HEK293 (cell line): Measurements from ENCODE around the gene DISC1.
A peak's percentile ranks its signal among the peaks of the same experiment; 100 is the strongest.
"Not testable (repeated sequence)": the region's sequence is repeated elsewhere in the genome, so short reads cannot be mapped to it uniquely, and the experiment has no call there.

Source experiments
- CTCF ChIA-PET: fragments of 350-600 bp; formaldehyde crosslinking; extraction: SDS; loops from one replicate; lab custom pipeline; 2021; ENCODE audit warnings: antibody characterized with exemption; lab: Yijun Ruan, JAX
- POLR2A ChIA-PET: fragments of 300-600 bp; formaldehyde crosslinking; extraction: SDS; loops from one replicate; lab custom pipeline; 2020; ENCODE audit warnings: antibody characterized with exemption, inconsistent platforms; lab: Yijun Ruan, JAX
- H3K27ac ChIP-seq: fragments of 200-500 bp; sonication (Bioruptor generic); 2 replicates; pipeline ENCODE4 v1.5.1; 2014; ENCODE audit warnings: low read depth, low read length, control low read depth, inconsistent platforms; ENCODE audit errors: extremely low read depth
- H3K36me3 ChIP-seq, 2 experiments: fragments of 200-500 bp in 1 of 2; sonication (Bioruptor generic) in 1 of 2; 1 replicate in 1 of 2; 2 replicates in 1 of 2; pipeline ENCODE4 v1.5.1; 2014 to 2017; ENCODE audit warnings: inconsistent platforms in 2 of 2, low read length in 2 of 2; ENCODE audit not compliant: control insufficient read depth in 2 of 2, insufficient read depth in 1 of 2
- H3K4me1 ChIP-seq: fragments of 200-500 bp; sonication (Bioruptor generic); 2 replicates; pipeline ENCODE4 v1.5.1; 2014; ENCODE audit warnings: mild to moderate bottlenecking, low read length, inconsistent platforms; ENCODE audit not compliant: control insufficient read depth, insufficient read depth
- H3K4me3 ChIP-seq: 2 replicates; pipeline ENCODE4 v1.5.1; 2011; ENCODE audit warnings: low read depth, mild to moderate bottlenecking, control low read depth, low read length, moderate library complexity
- H3K9me3 ChIP-seq: fragments of 200-500 bp; sonication (Bioruptor generic); 2 replicates; pipeline ENCODE4 v1.5.1; 2014; ENCODE audit warnings: low read depth, low read length, inconsistent platforms; ENCODE audit not compliant: control insufficient read depth, insufficient read depth
- EGR2 ChIP-seq: fragments of 450-650 bp; formaldehyde crosslinking; IDR thresholded peaks from 2 replicates; pipeline ENCODE4 v1.5.1; 2016; ENCODE audit warnings: low read depth, missing biosample characterization, missing genetic modification characterization
- GLIS1 ChIP-seq: fragments of 450-650 bp; formaldehyde crosslinking; IDR thresholded peaks from 2 replicates; pipeline ENCODE4 v1.5.1; 2016; ENCODE audit warnings: missing biosample characterization, missing genetic modification characterization
- ZBTB17 ChIP-seq: fragments of 450-650 bp; formaldehyde crosslinking; IDR thresholded peaks from 2 replicates; pipeline ENCODE4 v1.5.1; 2016; ENCODE audit warnings: missing biosample characterization, missing genetic modification characterization
- ZFHX2 ChIP-seq: fragments of 450-650 bp; formaldehyde crosslinking; conservative IDR thresholded peaks from 2 replicates; pipeline ENCODE4 v1.5.1; 2016; ENCODE audit warnings: missing biosample characterization, missing genetic modification characterization
- ZFP37 ChIP-seq: fragments of 450-650 bp; formaldehyde crosslinking; IDR thresholded peaks from 2 replicates; pipeline ENCODE4 v1.5.1; 2016; ENCODE audit warnings: missing biosample characterization, missing genetic modification characterization
- ZNF121 ChIP-seq: fragments of 450-650 bp; formaldehyde crosslinking; IDR thresholded peaks from 2 replicates; pipeline ENCODE4 v1.5.1; 2016; ENCODE audit warnings: missing biosample characterization, missing genetic modification characterization
- ZNF133 ChIP-seq: fragments of 450-650 bp; formaldehyde crosslinking; IDR thresholded peaks from 2 replicates; pipeline ENCODE4 v1.5.1; 2016; ENCODE audit warnings: missing biosample characterization, missing genetic modification characterization
- ZNF174 ChIP-seq: fragments of 450-650 bp; formaldehyde crosslinking; IDR thresholded peaks from 2 replicates; pipeline ENCODE4 v1.5.0; 2017; ENCODE audit warnings: missing biosample characterization, mild to moderate bottlenecking, missing genetic modification characterization
- ZNF26 ChIP-seq: fragments of 450-650 bp; formaldehyde crosslinking; IDR thresholded peaks from 2 replicates; pipeline ENCODE4 v1.5.1; 2016; ENCODE audit warnings: missing biosample characterization, missing genetic modification characterization
- ZNF280C ChIP-seq: fragments of 450-650 bp; formaldehyde crosslinking; IDR thresholded peaks from 2 replicates; pipeline ENCODE4 v1.5.1; 2016; ENCODE audit warnings: missing biosample characterization, missing genetic modification characterization
- ZNF302 ChIP-seq: fragments of 450-650 bp; formaldehyde crosslinking; IDR thresholded peaks from 2 replicates; pipeline ENCODE4 v1.5.1; 2016; ENCODE audit warnings: missing biosample characterization, missing genetic modification characterization, low read depth
- ZNF350 ChIP-seq: fragments of 450-650 bp; formaldehyde crosslinking; IDR thresholded peaks from 2 replicates; pipeline ENCODE4 v1.5.0; 2017; ENCODE audit warnings: missing biosample characterization, mild to moderate bottlenecking, missing genetic modification characterization
- ZNF426 ChIP-seq: fragments of 450-650 bp; formaldehyde crosslinking; IDR thresholded peaks from 2 replicates; pipeline ENCODE4 v1.5.1; 2017; ENCODE audit warnings: missing biosample characterization, missing genetic modification characterization, mild to moderate bottlenecking, inconsistent platforms, moderate library complexity
- ZNF510 ChIP-seq: fragments of 450-650 bp; formaldehyde crosslinking; IDR thresholded peaks from 2 replicates; pipeline ENCODE4 v1.5.1; 2018; ENCODE audit warnings: mild to moderate bottlenecking, missing genetic modification characterization, missing biosample characterization; ENCODE audit not compliant: insufficient replicate concordance
- ZNF629 ChIP-seq: fragments of 450-650 bp; formaldehyde crosslinking; IDR thresholded peaks from 2 replicates; pipeline ENCODE4 v1.5.1; 2017; ENCODE audit warnings: missing biosample characterization, missing genetic modification characterization
- ZNF670 ChIP-seq: fragments of 450-650 bp; formaldehyde crosslinking; IDR thresholded peaks from 2 replicates; pipeline ENCODE4 v1.5.1; 2016; ENCODE audit warnings: missing biosample characterization, missing genetic modification characterization, low read depth
- ZNF76 ChIP-seq: fragments of 450-650 bp; formaldehyde crosslinking; IDR thresholded peaks from 2 replicates; pipeline ENCODE4; 2016; ENCODE audit warnings: low read depth, missing biosample characterization, missing genetic modification characterization, borderline replicate concordance
- ZSCAN16 ChIP-seq: fragments of 450-650 bp; formaldehyde crosslinking; IDR thresholded peaks from 2 replicates; pipeline ENCODE4 v1.5.1; 2016; ENCODE audit warnings: missing biosample characterization, missing genetic modification characterization
- TF ChIP-seq, protein P1 (sequence below): fragments of 450-650 bp; formaldehyde crosslinking; optimal IDR thresholded peaks from 2 replicates; pipeline ENCODE3; 2016; ENCODE audit warnings: missing biosample characterization, mild to moderate bottlenecking, missing genetic modification characterization

Gene DISC1

DNA sequence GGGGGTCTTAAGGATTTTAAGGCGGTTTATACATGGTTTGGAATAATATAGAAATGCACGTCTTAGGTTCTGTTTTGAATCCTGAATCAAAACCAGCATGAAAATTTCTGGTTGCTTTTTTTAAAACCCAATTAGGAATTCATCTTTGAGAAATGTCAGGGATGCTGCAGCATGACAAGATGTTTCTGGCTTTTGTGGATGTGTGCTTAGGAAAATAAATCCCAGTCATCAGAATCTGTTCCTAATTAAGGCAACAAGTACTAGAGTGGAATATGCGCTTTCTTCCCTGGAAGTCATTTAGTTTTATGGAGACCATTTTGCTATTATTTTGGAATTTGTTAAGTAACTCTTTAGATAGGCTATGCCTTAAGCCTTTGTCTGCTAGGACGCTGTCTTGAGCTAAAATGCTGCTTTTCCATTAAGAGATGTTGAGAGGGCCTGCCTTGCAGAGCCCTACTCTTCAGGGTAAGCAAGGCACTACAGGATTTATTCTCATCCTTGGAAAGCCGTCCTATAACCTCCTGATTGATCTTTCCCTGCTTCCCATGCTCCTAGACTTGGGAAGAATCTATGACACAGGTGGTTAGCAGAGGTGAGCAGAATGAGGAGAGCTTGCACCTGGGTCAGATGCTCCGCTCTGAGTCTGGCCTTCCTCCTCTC is 332.8 kb downstream of the DISC1 start (continued):
- TF ChIP-seq, protein P1, sequence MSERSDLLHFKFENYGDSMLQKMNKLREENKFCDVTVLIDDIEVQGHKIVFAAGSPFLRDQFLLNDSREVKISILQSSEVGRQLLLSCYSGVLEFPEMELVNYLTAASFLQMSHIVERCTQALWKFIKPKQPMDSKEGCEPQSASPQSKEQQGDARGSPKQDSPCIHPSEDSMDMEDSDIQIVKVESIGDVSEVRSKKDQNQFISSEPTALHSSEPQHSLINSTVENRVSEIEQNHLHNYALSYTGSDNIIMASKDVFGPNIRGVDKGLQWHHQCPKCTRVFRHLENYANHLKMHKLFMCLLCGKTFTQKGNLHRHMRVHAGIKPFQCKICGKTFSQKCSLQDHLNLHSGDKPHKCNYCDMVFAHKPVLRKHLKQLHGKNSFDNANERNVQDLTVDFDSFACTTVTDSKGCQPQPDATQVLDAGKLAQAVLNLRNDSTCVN (tag by site-specific recombination), result no peak
- no peak for TF ChIP-seq ZNF121 (tag by site-specific recombination)
- TF ChIP-seq ZNF26 (tag by site-specific recombination), result no peak
- TF ChIP-seq ZNF174 (tag by site-specific recombination), result no peak
- TF ChIP-seq ZSCAN16 (tag by site-specific recombination), result no peak
- no peak for TF ChIP-seq ZNF426 (tag by site-specific recombination)
- no peak for TF ChIP-seq ZNF76 (tag by site-specific recombination)
- TF ChIP-seq ZNF280C (tag by site-specific recombination), result no peak
- no peak for TF ChIP-seq ZNF350 (tag by site-specific recombination)
- no peak for TF ChIP-seq ZNF670 (tag by site-specific recombination)
- no peak for TF ChIP-seq ZFP37 (tag by site-specific recombination)

DNA sequence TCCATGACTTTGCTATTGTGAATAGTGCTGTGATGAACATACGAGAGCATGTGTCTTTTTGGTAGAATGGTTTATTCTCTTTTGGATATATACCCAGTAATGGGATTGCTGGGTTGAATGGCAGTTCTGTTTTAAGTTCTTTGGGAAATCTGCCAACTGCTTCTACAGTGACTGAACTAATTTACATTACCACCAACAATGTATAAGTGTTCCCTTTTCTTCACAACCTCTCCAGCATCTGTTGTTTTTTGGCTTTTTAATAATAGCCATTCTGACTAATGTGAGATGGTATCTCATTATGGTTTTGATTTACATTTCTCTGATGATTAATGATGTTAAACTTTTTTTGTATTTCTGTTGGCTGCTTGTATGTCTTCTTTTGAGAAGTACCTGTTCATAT is 335.2 kb downstream of the DISC1 start:
- H3K36me3 ChIP-seq, H3K4me1 ChIP-seq, H3K4me3 ChIP-seq, H3K27ac ChIP-seq, H3K9me3 ChIP-seq, POLR2A ChIA-PET: not testable (repeated sequence)
- TF ChIP-seq GLIS1 (tag by site-specific recombination), result peak; percentile 89
- peak; percentile 76 for TF ChIP-seq ZNF133 (tag by site-specific recombination)
- CTCF ChIA-PET, result interaction anchor here (0.6 kb wide), 1 partner anchor 65 kb away, joined by 3 read pairs; no protein-coding TSS in a partner anchor

GRCh38 chr1:231962636-231963035 is 336.0 kb downstream of the DISC1 start:
- TF ChIP-seq EGR2 (tag by site-specific recombination) (peak; percentile 54), ZNF629 (tag by site-specific recombination) (no peak), ZNF302 (no peak), ZFHX2 (tag by site-specific recombination) (peak; percentile 56), ZBTB17 (tag by site-specific recombination) (peak; percentile 34; the same call in 1 of the 2 replicates), ZNF510 (tag by site-specific recombination) (no peak)
- Histone ChIP-seq H3K9me3 (no peaks in the 10 kb centered on the region), H3K4me3 (no peak overlapping the region), H3K4me1 (no peaks in the 10 kb centered on the region), H3K27ac (no peak overlapping the region), H3K36me3 (no peaks in the 10 kb centered on the region)
- CTCF ChIA-PET, result no interaction called here
- POLR2A ChIA-PET, result no interaction called here
